H9 (cell line): ENCODE measurements around the gene PREX1. TPM values are rescaled to one million over a fixed set of nuclear protein-coding genes. Genes with fewer than 3 reads are reported as not detected.

Experiments used
- DNase-seq: peaks from one replicate; pipeline ENCODE4 v3.0.0-alpha.2; 2017
- H2AFZ ChIP-seq: one replicate; pipeline ENCODE4 v1.6.1; 2013; ENCODE audit warnings: mild to moderate bottlenecking, low read length, control low read depth, moderate library complexity
- H2AK5ac ChIP-seq: 2 replicates; pipeline ENCODE4 v1.6.1; 2013; ENCODE audit warnings: low read length, control low read depth, mixed read lengths; ENCODE audit not compliant: insufficient read length
- H2BK120ac ChIP-seq: one replicate; pipeline ENCODE4 v1.6.1; 2013; ENCODE audit warnings: low read depth, mild to moderate bottlenecking, low read length, control low read depth, inconsistent platforms; ENCODE audit not compliant: poor library complexity, severe bottlenecking
- H2BK12ac ChIP-seq: 2 replicates; pipeline ENCODE4 v1.6.1; 2013; ENCODE audit warnings: low read length, control low read depth, mixed read lengths, low read depth; ENCODE audit not compliant: insufficient read length
- H2BK15ac ChIP-seq: 2 replicates; pipeline ENCODE4 v1.6.1; 2013; ENCODE audit warnings: low read depth, low read length, control low read depth
- H2BK20ac ChIP-seq: one replicate; pipeline ENCODE4 v1.6.1; 2013; ENCODE audit warnings: low read depth, mild to moderate bottlenecking, low read length, control low read depth, inconsistent platforms; ENCODE audit not compliant: poor library complexity, severe bottlenecking
- H2BK5ac ChIP-seq: 2 replicates; pipeline ENCODE4 v1.6.1; 2013; ENCODE audit warnings: low read length, control low read depth, mixed read lengths; ENCODE audit not compliant: insufficient read length
- H3K14ac ChIP-seq: 2 replicates; pipeline ENCODE4 v1.6.1; 2013; ENCODE audit warnings: low read length, control low read depth; ENCODE audit not compliant: insufficient read depth
- H3K18ac ChIP-seq: 2 replicates; pipeline ENCODE4 v1.6.1; 2013; ENCODE audit warnings: low read depth, mild to moderate bottlenecking, mixed read lengths, low read length, control low read depth; ENCODE audit not compliant: insufficient read length
- H3K23ac ChIP-seq: 2 replicates; pipeline ENCODE4 v1.6.1; 2013; ENCODE audit warnings: low read length, control low read depth, mixed read lengths, low read depth; ENCODE audit not compliant: insufficient read length
- H3K23me2 ChIP-seq: 2 replicates; pipeline ENCODE4 v1.6.1; 2013; ENCODE audit warnings: low read depth, mild to moderate bottlenecking, mixed read lengths, low read length, control low read depth; ENCODE audit not compliant: insufficient read length, poor library complexity, severe bottlenecking
- H3K27ac ChIP-seq: 2 replicates; pipeline ENCODE4 v1.5.1; 2013; ENCODE audit warnings: low read length, control low read depth, mixed read lengths, low read depth; ENCODE audit not compliant: insufficient read length
- H3K27me3 ChIP-seq: 2 replicates; pipeline ENCODE4 v1.6.1; 2013; ENCODE audit warnings: low read length, control low read depth, inconsistent platforms; ENCODE audit not compliant: insufficient read depth
- H3K4ac ChIP-seq: 2 replicates; pipeline ENCODE4 v1.6.1; 2013; ENCODE audit warnings: low read depth, mild to moderate bottlenecking, control low read depth, inconsistent platforms, low read length, moderate library complexity
- H3K4me1 ChIP-seq: 2 replicates; pipeline ENCODE4 v1.6.1; 2013; ENCODE audit warnings: low read length, control low read depth, inconsistent platforms; ENCODE audit not compliant: insufficient read depth
- H3K4me2 ChIP-seq: 2 replicates; pipeline ENCODE4 v1.6.1; 2013; ENCODE audit warnings: low read length, control low read depth, mixed read lengths; ENCODE audit not compliant: insufficient read length, insufficient read depth
- H3K56ac ChIP-seq: 2 replicates; pipeline ENCODE4 v1.6.1; 2013; ENCODE audit warnings: low read depth, mild to moderate bottlenecking, mixed read lengths, low read length, control low read depth; ENCODE audit not compliant: insufficient read length
- H3K79me1 ChIP-seq: 2 replicates; pipeline ENCODE4 v1.6.1; 2013; ENCODE audit warnings: low read depth, mild to moderate bottlenecking, moderate library complexity, low read length, control low read depth, inconsistent platforms; ENCODE audit not compliant: insufficient read depth, poor library complexity, severe bottlenecking
- H3K79me2 ChIP-seq: 2 replicates; pipeline ENCODE4 v1.6.1; 2013; ENCODE audit warnings: low read length, control low read depth, inconsistent platforms; ENCODE audit not compliant: insufficient read depth
- H3K9ac ChIP-seq: 2 replicates; pipeline ENCODE4 v1.6.1; 2013; ENCODE audit warnings: low read length, control low read depth, mixed read lengths; ENCODE audit not compliant: insufficient read length; ENCODE audit errors: extremely low read depth
- H3K9me3 ChIP-seq: one replicate; pipeline ENCODE4 v1.6.1; 2013; ENCODE audit warnings: low read depth, low read length, inconsistent platforms; ENCODE audit not compliant: control insufficient read depth
- H3T11ph ChIP-seq: one replicate; pipeline ENCODE4 v1.6.1; 2013; ENCODE audit warnings: mild to moderate bottlenecking, low read length, control low read depth, inconsistent platforms
- H4K20me1 ChIP-seq: one replicate; pipeline ENCODE4 v1.6.1; 2013; ENCODE audit not compliant: control insufficient read depth, insufficient read length, insufficient read depth
- H4K5ac ChIP-seq: 2 replicates; pipeline ENCODE4 v1.6.1; 2013; ENCODE audit warnings: low read depth, mild to moderate bottlenecking, mixed read lengths, low read length, control low read depth; ENCODE audit not compliant: insufficient read length
- H4K8ac ChIP-seq: replicated peaks from 2 replicates; pipeline ENCODE4 v1.6.1; 2013; ENCODE audit warnings: low read length, control low read depth, mixed read lengths, low read depth; ENCODE audit not compliant: insufficient read length
- H4K91ac ChIP-seq: 2 replicates; pipeline ENCODE4 v1.6.1; 2013; ENCODE audit warnings: low read depth, mild to moderate bottlenecking, moderate library complexity, mixed read lengths, low read length, control low read depth; ENCODE audit not compliant: insufficient read length
- H3K27ac Mint-ChIP-seq, 3 experiments: 2 replicates in 2 of 3; 3 replicates in 1 of 3; pipeline ENCODE4 v1.8.0; 2020 to 2021; ENCODE audit warnings: mixed read lengths in 3 of 3, mild to moderate bottlenecking in 1 of 3, moderate library complexity in 1 of 3
- H3K27me3 Mint-ChIP-seq: 2 replicates; pipeline ENCODE4 v1.8.0; 2021; ENCODE audit warnings: low read depth, mild to moderate bottlenecking, moderate library complexity, mixed read lengths
- H3K36me3 Mint-ChIP-seq, 3 experiments: 2 replicates in 2 of 3; 3 replicates in 1 of 3; pipeline ENCODE4 v1.8.0; 2020 to 2021; ENCODE audit warnings: low read depth in 3 of 3, mixed read lengths in 3 of 3; ENCODE audit not compliant: insufficient read depth in 1 of 3
- H3K4me1 Mint-ChIP-seq, 2 experiments: 2 replicates each; pipeline ENCODE4 v1.8.0; 2020; ENCODE audit warnings: mixed read lengths in 2 of 2
- H3K4me3 Mint-ChIP-seq, 2 experiments: 2 replicates in 1 of 2; 3 replicates in 1 of 2; pipeline ENCODE4 v1.8.0; 2020 to 2021; ENCODE audit warnings: mild to moderate bottlenecking in 2 of 2, mixed read lengths in 2 of 2, moderate library complexity in 1 of 2
- H3K9me3 Mint-ChIP-seq, 2 experiments: 2 replicates in 1 of 2; 3 replicates in 1 of 2; pipeline ENCODE4 v1.8.0; 2020; ENCODE audit warnings: mild to moderate bottlenecking in 2 of 2, mixed read lengths in 2 of 2, moderate library complexity in 1 of 2
- CTCF ChIP-seq: fragments of 200-600 bp; sonication (generic); conservative IDR thresholded peaks from 3 replicates; pipeline ENCODE4 v1.8.0; 2021; ENCODE audit warnings: antibody characterized with exemption, mild to moderate bottlenecking
- WGBS: extraction: QIAGEN DNeasy Blood & Tissue Kit; methylation state at CpG from one replicate; pipeline ENCODE4 v1.1.7; 2013; ENCODE audit warnings: missing lambda C conversion rate, low lambda C conversion rate, mixed read lengths; ENCODE audit not compliant: insufficient read length; ENCODE audit errors: extremely low coverage; 5-methylcytosine and 5-hydroxymethylcytosine counted together
- total RNA-seq: library from RNA; stranded (reverse); gene quantifications from 2 replicates; pipeline ENCODE4 v1.2.1, GENCODE V29; 2021

PREX1 gene
- total RNA-seq, 1 experiment from 2014 or later = 6.6 TPM

- Mint-ChIP-seq H3K9me3 (peaks cover 13 to 20% of the 10 kb centered on the region in 2 experiments), H3K4me3 (no peak overlapping the region), H3K27me3 (no peaks in the 10 kb centered on the region; the same call in 1 of the 2 replicates), H3K36me3 (peaks cover 3 to 18% (median 8%) of the 10 kb centered on the region in 3 experiments; a peak in 6 of 7 replicates), H3K27ac (peak overlapping the region in 1 of 3 experiments; percentile 17; a peak in 1 of 7 replicates), H3K4me1 (peaks cover 14 to 18% of the 10 kb centered on the region in 2 experiments)
- Histone ChIP-seq H3K4ac (no peak overlapping the region), H2BK5ac (no peak overlapping the region), H4K20me1 (no peaks in the 10 kb centered on the region), H2BK15ac (no peak overlapping the region), H3K14ac (no peak overlapping the region), H2BK12ac (no peak overlapping the region), H3K79me1 (no peaks in the 10 kb centered on the region), H3K9me3 (no peaks in the 10 kb centered on the region), H3T11ph (no peak overlapping the region), H3K27me3 (no peaks in the 10 kb centered on the region), H2BK20ac (no peak overlapping the region), H4K91ac (no peak overlapping the region), H3K18ac (no peak overlapping the region), H3K4me1 (no peaks in the 10 kb centered on the region), H2AFZ (no peak overlapping the region), H3K79me2 (no peaks in the 10 kb centered on the region), H3K56ac (no peak overlapping the region), H3K9ac (no peak overlapping the region), H2BK120ac (no peak overlapping the region), H3K23ac (no peak overlapping the region), H3K23me2 (no peaks in the 10 kb centered on the region), H2AK5ac (no peak overlapping the region), H4K5ac (no peak overlapping the region), H3K27ac (no peak overlapping the region), H4K8ac (no peak overlapping the region), H3K4me2 (no peak overlapping the region)
- no peak for DNase-seq
- TF ChIP-seq CTCF = no peak
- no CpG with 5 or more reads among the region's 12 CpGs for WGBS
Observed at GRCh38 chr20:48761023-48761785, 66.6 kb downstream of the PREX1 start.
